ENCODE results near the gene CLTC.
"Not testable (repeated sequence)": the region's sequence is repeated elsewhere in the genome, so short reads cannot be mapped to it uniquely, and the experiment has no call there.

DNA sequence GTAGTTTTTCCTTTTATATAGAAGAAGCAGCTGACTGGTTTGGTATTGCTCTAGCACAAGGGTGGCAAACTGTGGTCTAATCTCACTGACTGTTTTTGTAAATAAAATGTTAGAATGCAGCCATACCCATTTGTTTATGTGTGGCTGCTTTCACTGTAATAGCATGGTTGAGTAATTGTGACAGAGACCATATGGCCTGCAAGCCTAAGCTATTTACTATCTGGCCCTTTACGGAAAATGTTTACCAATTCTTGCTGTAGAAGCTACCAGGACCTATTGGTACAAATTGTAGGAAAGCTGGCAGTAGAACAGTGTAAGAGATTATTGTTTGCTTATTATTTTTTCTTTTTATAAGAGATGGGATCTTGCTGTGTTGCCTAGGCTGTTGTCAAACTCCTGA is 35.5 kb upstream of the CLTC start:
- TF ChIP-seq, protein P1, sequence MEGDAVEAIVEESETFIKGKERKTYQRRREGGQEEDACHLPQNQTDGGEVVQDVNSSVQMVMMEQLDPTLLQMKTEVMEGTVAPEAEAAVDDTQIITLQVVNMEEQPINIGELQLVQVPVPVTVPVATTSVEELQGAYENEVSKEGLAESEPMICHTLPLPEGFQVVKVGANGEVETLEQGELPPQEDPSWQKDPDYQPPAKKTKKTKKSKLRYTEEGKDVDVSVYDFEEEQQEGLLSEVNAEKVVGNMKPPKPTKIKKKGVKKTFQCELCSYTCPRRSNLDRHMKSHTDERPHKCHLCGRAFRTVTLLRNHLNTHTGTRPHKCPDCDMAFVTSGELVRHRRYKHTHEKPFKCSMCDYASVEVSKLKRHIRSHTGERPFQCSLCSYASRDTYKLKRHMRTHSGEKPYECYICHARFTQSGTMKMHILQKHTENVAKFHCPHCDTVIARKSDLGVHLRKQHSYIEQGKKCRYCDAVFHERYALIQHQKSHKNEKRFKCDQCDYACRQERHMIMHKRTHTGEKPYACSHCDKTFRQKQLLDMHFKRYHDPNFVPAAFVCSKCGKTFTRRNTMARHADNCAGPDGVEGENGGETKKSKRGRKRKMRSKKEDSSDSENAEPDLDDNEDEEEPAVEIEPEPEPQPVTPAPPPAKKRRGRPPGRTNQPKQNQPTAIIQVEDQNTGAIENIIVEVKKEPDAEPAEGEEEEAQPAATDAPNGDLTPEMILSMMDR (conservative IDR thresholded peaks at IDR 0.05; ENCODE audit: low read depth, low read length): not testable (repeated sequence)
- TF ChIP-seq, protein P2, sequence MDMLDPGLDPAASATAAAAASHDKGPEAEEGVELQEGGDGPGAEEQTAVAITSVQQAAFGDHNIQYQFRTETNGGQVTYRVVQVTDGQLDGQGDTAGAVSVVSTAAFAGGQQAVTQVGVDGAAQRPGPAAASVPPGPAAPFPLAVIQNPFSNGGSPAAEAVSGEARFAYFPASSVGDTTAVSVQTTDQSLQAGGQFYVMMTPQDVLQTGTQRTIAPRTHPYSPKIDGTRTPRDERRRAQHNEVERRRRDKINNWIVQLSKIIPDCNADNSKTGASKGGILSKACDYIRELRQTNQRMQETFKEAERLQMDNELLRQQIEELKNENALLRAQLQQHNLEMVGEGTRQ (IDR thresholded peaks at IDR 0.05; ENCODE audit: low read depth, low read length): not testable (repeated sequence)
- not testable (repeated sequence) for TF ChIP-seq FOS (IDR thresholded peaks at IDR 0.05; ENCODE audit: low read depth, low read length); POLR2A (IDR thresholded peaks at IDR 0.05; ENCODE audit: low read depth, low read length); MAZ (IDR thresholded peaks at IDR 0.05; ENCODE audit: borderline replicate concordance, low read depth, low read length); BHLHE40 (IDR thresholded peaks at IDR 0.05; ENCODE audit: low read depth, low read length); MXI1 (IDR thresholded peaks at IDR 0.05; ENCODE audit: borderline replicate concordance, low read depth, low read length); RAD21 (IDR thresholded peaks at IDR 0.05; ENCODE audit: low read length); CEBPB (IDR thresholded peaks at IDR 0.05; ENCODE audit: low read depth, low read length); CHD1 (IDR thresholded peaks at IDR 0.05; ENCODE audit: low read depth, low read length)
